ENCODE measurements around the gene CHRM4.
"Not testable (repeated sequence)": the region's sequence is repeated elsewhere in the genome, so short reads cannot be mapped to it uniquely, and the experiment has no call there.

- TF ChIP-seq POLR2A, CTCF (IDR thresholded peaks at IDR 0.05): not testable (repeated sequence)
Measured at GRCh38 chr11:46372501-46372900, 19.1 kb downstream of the CHRM4 start.

Data from body of pancreas (tissue), 4 donors.